Epithelial cell of proximal tubule (primary cell): Measurements from ENCODE around the gene SNX13. TPM values are rescaled to one million over a fixed set of nuclear protein-coding genes. Genes with fewer than 3 reads are reported as not detected.

Source experiments
- DNase-seq: peaks from one replicate; pipeline ENCODE4 v3.0.0-alpha.2; 2011; ENCODE audit warnings: low read depth
- H3K4me3 ChIP-seq: 2 replicates; pipeline ENCODE4 v1.5.1; 2011; ENCODE audit warnings: low read depth, mild to moderate bottlenecking, low read length
- total RNA-seq: library from RNA; depleted of rRNA; stranded (reverse); fragments of >200 nt; gene quantifications from 2 replicates; pipeline ENCODE4 v1.2.3, GENCODE V29; 2015
- TF ChIP-seq, protein P1 (sequence below): conservative IDR thresholded peaks from 2 replicates; pipeline ENCODE4 v1.5.1; 2012; ENCODE audit warnings: low read depth, mild to moderate bottlenecking, low read length

SNX13 gene
- total RNA-seq, 1 donor from 2014 or later = 10.8 TPM

DNA sequence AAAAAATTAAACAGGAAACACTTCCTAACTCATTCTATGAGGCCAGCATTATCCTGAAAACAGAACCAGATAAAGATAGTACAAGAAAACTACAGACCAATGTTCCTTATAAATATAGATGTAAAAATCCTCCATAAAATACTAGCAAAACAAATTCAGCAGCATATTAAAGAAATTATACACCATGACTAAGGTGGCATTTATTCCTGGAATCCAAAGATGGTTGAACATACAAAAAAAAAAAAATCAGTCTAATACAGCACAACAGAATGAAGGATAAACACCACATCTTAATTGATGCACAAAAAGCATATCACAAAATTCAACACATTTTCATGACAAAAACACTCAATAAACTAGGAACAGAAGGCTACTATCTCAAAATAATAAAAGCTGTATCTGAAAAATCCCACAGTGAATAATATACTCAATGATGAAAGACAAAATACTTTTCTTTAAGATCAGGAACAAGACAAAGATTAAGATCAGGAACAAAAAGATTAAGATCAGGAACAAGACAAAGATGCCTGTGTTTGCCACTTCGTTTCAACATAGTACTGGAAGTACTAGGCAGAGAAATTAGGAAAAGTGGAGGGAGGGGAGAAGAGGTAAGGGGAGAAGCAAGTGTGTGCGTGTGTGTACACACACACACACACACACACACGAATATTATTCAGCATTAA, 95.6 kb downstream of the SNX13 start:
- TF ChIP-seq, protein P1, sequence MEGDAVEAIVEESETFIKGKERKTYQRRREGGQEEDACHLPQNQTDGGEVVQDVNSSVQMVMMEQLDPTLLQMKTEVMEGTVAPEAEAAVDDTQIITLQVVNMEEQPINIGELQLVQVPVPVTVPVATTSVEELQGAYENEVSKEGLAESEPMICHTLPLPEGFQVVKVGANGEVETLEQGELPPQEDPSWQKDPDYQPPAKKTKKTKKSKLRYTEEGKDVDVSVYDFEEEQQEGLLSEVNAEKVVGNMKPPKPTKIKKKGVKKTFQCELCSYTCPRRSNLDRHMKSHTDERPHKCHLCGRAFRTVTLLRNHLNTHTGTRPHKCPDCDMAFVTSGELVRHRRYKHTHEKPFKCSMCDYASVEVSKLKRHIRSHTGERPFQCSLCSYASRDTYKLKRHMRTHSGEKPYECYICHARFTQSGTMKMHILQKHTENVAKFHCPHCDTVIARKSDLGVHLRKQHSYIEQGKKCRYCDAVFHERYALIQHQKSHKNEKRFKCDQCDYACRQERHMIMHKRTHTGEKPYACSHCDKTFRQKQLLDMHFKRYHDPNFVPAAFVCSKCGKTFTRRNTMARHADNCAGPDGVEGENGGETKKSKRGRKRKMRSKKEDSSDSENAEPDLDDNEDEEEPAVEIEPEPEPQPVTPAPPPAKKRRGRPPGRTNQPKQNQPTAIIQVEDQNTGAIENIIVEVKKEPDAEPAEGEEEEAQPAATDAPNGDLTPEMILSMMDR = no peak
- H3K4me3 ChIP-seq = no peak overlapping the region
- no peak for DNase-seq

DNA sequence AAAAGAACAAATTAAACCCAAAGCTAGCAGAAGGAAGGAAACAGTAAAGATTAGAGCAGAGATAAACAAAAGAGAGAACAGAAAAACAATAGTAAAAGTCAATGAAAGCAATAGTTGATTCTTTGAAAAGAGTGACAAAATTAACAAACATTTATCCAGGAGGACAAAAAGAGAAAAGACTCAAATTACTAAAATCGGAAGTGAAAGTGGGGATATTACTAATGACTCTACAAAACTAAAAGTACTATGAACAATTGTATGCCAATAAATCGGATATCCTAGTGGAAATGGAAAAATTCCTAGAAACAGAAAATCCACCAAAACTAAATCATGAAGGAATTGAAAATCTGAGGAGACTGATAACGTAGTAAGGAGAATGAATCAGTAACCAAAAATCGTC, 96.3 kb downstream of the SNX13 start:
- TF ChIP-seq, protein P1 = no peak
- no peak overlapping the region for H3K4me3 ChIP-seq
- no peak for DNase-seq

DNA sequence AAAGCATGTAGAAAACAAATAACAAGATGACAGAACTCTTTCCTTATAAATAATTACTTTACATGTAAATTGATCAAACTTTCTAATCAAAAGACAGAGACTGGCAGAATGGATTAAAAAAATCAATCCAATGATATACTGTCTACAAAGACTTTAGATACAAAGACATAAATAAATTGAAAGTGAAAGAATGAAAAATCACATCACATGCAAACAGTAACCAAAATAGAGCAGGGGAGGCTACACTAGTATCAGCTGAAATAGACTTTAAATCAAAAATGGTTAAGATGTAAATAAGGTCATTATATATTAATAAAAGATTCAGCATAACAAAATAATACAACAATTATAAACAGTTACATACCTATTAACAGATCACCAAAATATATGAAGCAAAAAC, 97.3 kb downstream of the SNX13 start:
- H3K4me3 ChIP-seq = no peak overlapping the region
- TF ChIP-seq, protein P1 = no peak
- DNase-seq = no peak

DNA sequence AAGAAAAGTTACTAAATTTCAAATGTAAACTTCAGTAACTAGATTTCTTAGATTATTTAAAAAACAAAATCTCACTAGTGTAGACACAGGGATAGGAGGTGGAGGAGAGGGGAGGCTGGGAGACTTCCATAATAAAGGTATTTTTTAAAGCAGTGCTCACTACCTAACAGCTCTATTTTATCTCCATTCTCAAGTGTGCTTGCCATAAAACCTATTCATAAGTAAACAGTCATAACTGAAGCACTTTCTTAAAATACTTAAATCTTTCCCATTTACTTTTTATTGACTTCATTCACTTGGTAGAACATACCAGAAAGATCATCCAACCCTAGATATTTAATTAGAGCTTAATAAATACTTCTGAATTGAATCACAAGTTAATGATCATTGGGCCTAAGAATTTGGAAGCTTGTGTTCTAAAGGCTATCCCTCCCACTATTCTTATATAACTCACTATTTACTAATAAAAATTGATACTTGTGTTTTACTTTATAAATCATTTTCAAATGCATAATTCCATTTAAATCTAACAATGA, 107.4 kb downstream of the SNX13 start:
- TF ChIP-seq, protein P1 = no peak
- DNase-seq = no peak
- no peak overlapping the region for H3K4me3 ChIP-seq

DNA sequence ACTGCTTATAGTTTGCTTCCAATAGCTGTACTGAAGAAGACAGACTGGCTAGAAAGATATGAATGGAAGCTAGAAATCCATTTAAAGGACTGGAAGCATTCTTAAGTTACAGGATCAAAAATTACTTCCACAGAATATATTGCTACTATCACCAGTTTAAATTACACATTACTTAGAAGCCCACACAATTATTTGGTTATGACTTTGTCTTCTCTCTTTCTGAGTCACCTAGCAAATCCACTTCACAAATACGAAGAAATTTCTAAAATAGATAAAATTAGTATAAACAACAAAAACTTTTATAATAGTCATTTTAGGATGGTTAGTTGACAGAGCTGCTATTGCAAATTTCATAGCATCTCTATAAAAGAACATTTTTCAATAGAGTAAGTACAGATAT, 108.1 kb downstream of the SNX13 start:
- no peak overlapping the region for H3K4me3 ChIP-seq
- TF ChIP-seq, protein P1 = no peak
- no peak for DNase-seq

DNA sequence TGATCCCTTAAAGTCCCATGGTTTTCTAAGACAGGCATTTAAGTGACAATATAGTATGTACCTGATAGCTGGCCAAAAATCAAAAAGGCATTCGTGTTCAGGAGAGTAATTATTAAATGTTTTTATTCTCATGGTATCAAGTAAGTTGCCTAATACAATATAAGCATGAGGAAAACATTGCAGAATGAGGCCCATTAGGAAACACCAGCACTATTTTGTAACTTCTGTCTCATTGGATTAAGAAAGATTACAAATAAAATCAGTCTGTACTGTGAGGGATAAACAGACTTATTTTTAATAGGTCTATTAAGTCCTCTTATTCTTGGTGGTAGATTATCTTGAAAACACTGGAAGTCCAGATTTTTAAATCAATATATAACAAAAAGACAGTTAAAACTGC, 110.1 kb downstream of the SNX13 start:
- no peak for DNase-seq
- H3K4me3 ChIP-seq = no peak overlapping the region
- TF ChIP-seq, protein P1 = no peak

DNA sequence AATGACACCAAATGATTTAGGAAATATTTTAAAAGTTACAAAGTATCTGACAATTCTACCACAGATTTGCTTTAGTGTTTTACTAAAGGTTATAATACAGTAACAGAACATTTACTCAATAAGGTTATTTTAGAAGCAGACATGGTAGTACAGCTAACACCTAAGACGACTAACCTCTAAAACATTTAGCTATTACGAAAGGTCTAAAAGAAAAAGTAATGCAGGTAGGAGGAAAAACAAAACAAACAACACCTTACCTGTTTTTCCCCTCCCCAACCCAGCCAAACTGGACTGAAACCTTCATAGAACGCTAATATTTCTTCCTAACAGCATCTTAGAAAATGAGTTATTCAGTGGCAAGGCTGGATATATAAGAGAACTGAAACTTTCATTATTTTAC, 111.3 kb downstream of the SNX13 start:
- TF ChIP-seq, protein P1 = no peak
- no peak overlapping the region for H3K4me3 ChIP-seq
- no peak for DNase-seq
